Keratinocyte (primary cell): ENCODE data around the gene TPGS1. TPM values are rescaled to one million over a fixed set of nuclear protein-coding genes. Genes with fewer than 3 reads are reported as not detected.

Experiments
- DNase-seq: peaks from one replicate; pipeline ENCODE4 v3.0.0-alpha.2; 2011; ENCODE audit warnings: low read depth, missing footprints, low spot score
- FAIRE-seq: peaks from 2 replicates; lab custom pipeline; 2011; peaks lifted over from hg19 to GRCh38; lab: Jason Lieb, UNC
- H2AFZ ChIP-seq: 2 replicates; pipeline ENCODE4 v1.6.0; 2012; ENCODE audit warnings: low read length, control low read depth, inconsistent platforms; ENCODE audit not compliant: control insufficient read depth
- H3K27ac ChIP-seq: 2 replicates; pipeline ENCODE4 v1.5.1; 2011; ENCODE audit warnings: low read length; ENCODE audit not compliant: control insufficient read depth, insufficient read depth
- H3K27me3 ChIP-seq: 3 replicates; pipeline ENCODE4 v1.6.0; 2011; ENCODE audit warnings: low read length; ENCODE audit not compliant: control insufficient read depth, insufficient read depth; ENCODE audit errors: extremely low read depth
- H3K36me3 ChIP-seq, 2 experiments: 2 replicates in 1 of 2; 3 replicates in 1 of 2; pipeline ENCODE4 v1.5.1; 2011; ENCODE audit warnings: low read length in 2 of 2, mild to moderate bottlenecking in 1 of 2; ENCODE audit not compliant: control insufficient read depth in 2 of 2, insufficient read depth in 2 of 2; ENCODE audit errors: extremely low read depth in 1 of 2
- H3K4me1 ChIP-seq: 3 replicates; pipeline ENCODE4 v1.5.1; 2011; ENCODE audit warnings: low read length; ENCODE audit not compliant: control insufficient read depth, insufficient read depth; ENCODE audit errors: extremely low read depth
- H3K4me2 ChIP-seq: 3 replicates; pipeline ENCODE4 v1.6.0; 2011; ENCODE audit warnings: low read depth, low read length; ENCODE audit not compliant: control insufficient read depth, insufficient read depth; ENCODE audit errors: extremely low read depth
- H3K4me3 ChIP-seq, 3 experiments: fragments of 200-600 bp in 1 of 3; sonication (generic) in 1 of 3; 2 replicates in 2 of 3; 3 replicates in 1 of 3; pipeline ENCODE4 v1.5.1; 2011 to 2016; ENCODE audit warnings: low read length in 3 of 3, mild to moderate bottlenecking in 3 of 3, control low read depth in 2 of 3, inconsistent platforms in 1 of 3, low read depth in 1 of 3, mixed read lengths in 1 of 3, mixed run types in 1 of 3, moderate library complexity in 1 of 3; ENCODE audit not compliant: control insufficient read depth in 2 of 3, insufficient read depth in 2 of 3; ENCODE audit errors: extremely low read depth in 1 of 3
- H3K79me2 ChIP-seq: 2 replicates; pipeline ENCODE4 v1.6.0; 2012; ENCODE audit warnings: low read length; ENCODE audit not compliant: control insufficient read depth, insufficient read depth
- H3K9ac ChIP-seq: 3 replicates; pipeline ENCODE4 v1.6.0; 2011; ENCODE audit warnings: low read length; ENCODE audit not compliant: control insufficient read depth, insufficient read depth; ENCODE audit errors: extremely low read depth
- H3K9me1 ChIP-seq: 3 replicates; pipeline ENCODE4 v1.6.0; 2011; ENCODE audit warnings: low read length; ENCODE audit not compliant: control insufficient read depth, insufficient read depth; ENCODE audit errors: extremely low read depth
- H3K9me3 ChIP-seq: 2 replicates; pipeline ENCODE4 v1.5.1; 2012; ENCODE audit warnings: low read depth, low read length; ENCODE audit not compliant: control insufficient read depth
- H4K20me1 ChIP-seq: 3 replicates; pipeline ENCODE4 v1.6.0; 2011; ENCODE audit warnings: low read length; ENCODE audit not compliant: control insufficient read depth, insufficient read depth; ENCODE audit errors: extremely low read depth
- EZH2 ChIP-seq: IDR thresholded peaks from one replicate; pipeline ENCODE4 v1.6.1; 2012; ENCODE audit warnings: inconsistent platforms, mild to moderate bottlenecking, low read length, moderate library complexity
- dilution Hi-C: fragments of 300-500 bp; cut with MboI; formaldehyde crosslinking; loops from one replicate; pipeline ENCODE4 v1.7.0; 2020; ENCODE audit warnings: low sequenced_read_pairs; ENCODE audit not compliant: extremely low pct_ligation_motif_present
- polyA plus RNA-seq, 5 experiments: library from polyadenylated mRNA; depleted of rRNA in 3 of 5; stranded (reverse) in 3 of 5; stranded (forward) in 1 of 5; unstranded in 1 of 5; fragments of >200 nt; gene quantifications; 1 replicate in 1 of 5; 2 replicates in 3 of 5; 3 replicates in 1 of 5; pipeline versions ENCODE4 v1.2.1 to v1.2.3, GENCODE V29; 2011 to 2012; ENCODE audit warnings: missing spikeins in 2 of 5, low read depth in 1 of 5, low replicate concordance in 1 of 5
- TF ChIP-seq, protein P1 (sequence below), 3 experiments: IDR thresholded peaks in 1 of 3; conservative IDR thresholded peaks in 1 of 3; optimal IDR thresholded peaks in 1 of 3; 2 replicates in 2 of 3; 3 replicates in 1 of 3; pipeline versions ENCODE3 to v1.5.1; 2011; ENCODE audit warnings: low read length in 3 of 3, mild to moderate bottlenecking in 3 of 3, moderate library complexity in 2 of 3, control low read depth in 1 of 3, inconsistent platforms in 1 of 3; ENCODE audit not compliant: insufficient read depth in 2 of 3; ENCODE audit errors: extremely low read depth in 1 of 3

TPGS1 gene
- polyA plus RNA-seq, 1 donor (not counting 4 experiments of a cell fraction or from before 2014, with no cell fraction given): 1.4 TPM

DNA sequence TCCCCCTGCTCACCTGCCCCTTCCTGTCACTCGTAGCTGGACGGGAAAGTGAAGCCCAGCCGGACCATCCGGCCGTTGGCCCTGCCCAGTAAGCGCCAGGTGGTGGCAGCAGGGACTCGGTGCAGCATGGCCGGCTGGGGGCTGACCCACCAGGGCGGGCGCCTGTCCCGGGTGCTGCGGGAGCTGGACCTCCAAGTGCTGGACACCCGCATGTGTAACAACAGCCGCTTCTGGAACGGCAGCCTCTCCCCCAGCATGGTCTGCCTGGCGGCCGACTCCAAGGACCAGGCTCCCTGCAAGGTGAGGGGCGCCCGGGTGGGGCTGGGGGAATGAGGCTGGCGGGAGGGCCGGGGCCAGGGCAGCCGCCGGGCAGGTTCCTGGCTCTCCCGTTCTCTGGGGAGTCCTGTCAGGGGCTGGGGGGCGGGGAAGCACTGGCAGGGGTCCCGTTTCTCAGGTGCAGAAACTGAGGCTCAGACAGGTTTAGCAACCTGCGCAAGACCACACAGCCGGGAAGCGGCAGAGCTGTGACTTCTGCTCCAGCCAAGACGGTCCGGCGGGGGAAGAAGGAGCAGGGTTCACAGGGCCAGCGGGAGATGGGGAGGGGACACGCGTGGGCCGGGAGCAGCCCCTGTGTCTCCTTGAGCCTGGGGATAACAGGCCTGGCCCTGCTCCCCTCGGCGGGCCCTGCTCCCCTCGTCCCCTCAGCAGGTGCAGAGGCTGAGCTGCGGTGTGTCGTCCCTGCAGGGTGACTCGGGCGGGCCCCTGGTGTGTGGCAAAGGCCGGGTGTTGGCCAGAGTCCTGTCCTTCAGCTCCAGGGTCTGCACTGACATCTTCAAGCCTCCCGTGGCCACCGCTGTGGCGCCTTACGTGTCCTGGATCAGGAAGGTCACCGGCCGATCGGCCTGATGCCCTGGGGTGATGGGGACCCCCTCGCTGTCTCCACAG lies 41.9 kb downstream of the TPGS1 start:
- H2AFZ ChIP-seq: no peak overlapping the region
- no peaks in the 10 kb centered on the region for H3K36me3 ChIP-seq
- FAIRE-seq (no peak), DNase-seq (no peak)
- no peaks in the 10 kb centered on the region for H4K20me1 ChIP-seq
- TF ChIP-seq EZH2: no peak
- TF ChIP-seq, protein P1, sequence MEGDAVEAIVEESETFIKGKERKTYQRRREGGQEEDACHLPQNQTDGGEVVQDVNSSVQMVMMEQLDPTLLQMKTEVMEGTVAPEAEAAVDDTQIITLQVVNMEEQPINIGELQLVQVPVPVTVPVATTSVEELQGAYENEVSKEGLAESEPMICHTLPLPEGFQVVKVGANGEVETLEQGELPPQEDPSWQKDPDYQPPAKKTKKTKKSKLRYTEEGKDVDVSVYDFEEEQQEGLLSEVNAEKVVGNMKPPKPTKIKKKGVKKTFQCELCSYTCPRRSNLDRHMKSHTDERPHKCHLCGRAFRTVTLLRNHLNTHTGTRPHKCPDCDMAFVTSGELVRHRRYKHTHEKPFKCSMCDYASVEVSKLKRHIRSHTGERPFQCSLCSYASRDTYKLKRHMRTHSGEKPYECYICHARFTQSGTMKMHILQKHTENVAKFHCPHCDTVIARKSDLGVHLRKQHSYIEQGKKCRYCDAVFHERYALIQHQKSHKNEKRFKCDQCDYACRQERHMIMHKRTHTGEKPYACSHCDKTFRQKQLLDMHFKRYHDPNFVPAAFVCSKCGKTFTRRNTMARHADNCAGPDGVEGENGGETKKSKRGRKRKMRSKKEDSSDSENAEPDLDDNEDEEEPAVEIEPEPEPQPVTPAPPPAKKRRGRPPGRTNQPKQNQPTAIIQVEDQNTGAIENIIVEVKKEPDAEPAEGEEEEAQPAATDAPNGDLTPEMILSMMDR (optimal IDR thresholded peaks at IDR 0.05 in 1 of 3, IDR thresholded peaks at IDR 0.05 in 1 of 3, conservative IDR thresholded peaks at IDR 0.05 in 1 of 3; ENCODE audit: extremely low read depth in 1 of 3, insufficient read depth in 2 of 3, low read length in 3 of 3): no peak
- H3K27ac ChIP-seq: no peak overlapping the region
- H3K9me3 ChIP-seq: no peaks in the 10 kb centered on the region
- no peaks in the 10 kb centered on the region for H3K79me2 ChIP-seq
- H3K4me1 ChIP-seq: no peaks in the 10 kb centered on the region
- dilution Hi-C loops: no loop called here
- H3K4me3 ChIP-seq: no peak overlapping the region
- no peaks in the 10 kb centered on the region for H3K9me1 ChIP-seq
- H3K9ac ChIP-seq: no peak overlapping the region
- H3K27me3 ChIP-seq: no peaks in the 10 kb centered on the region
- no peak overlapping the region for H3K4me2 ChIP-seq

GRCh38 chr19:554817-555216 lies 47.5 kb downstream of the TPGS1 start:
- dilution Hi-C loops: no loop called here
- FAIRE-seq: no peak
- H3K4me1 ChIP-seq: no peaks in the 10 kb centered on the region
- no peaks in the 10 kb centered on the region for H3K9me1 ChIP-seq
- H3K36me3 ChIP-seq: no peaks in the 10 kb centered on the region
- peaks cover 3% of the 10 kb centered on the region for H3K27me3 ChIP-seq
- H2AFZ ChIP-seq: no peak overlapping the region
- H3K79me2 ChIP-seq: no peaks in the 10 kb centered on the region
- H3K4me2 ChIP-seq: no peak overlapping the region
- H3K9me3 ChIP-seq: no peaks in the 10 kb centered on the region
- no peak overlapping the region for H3K9ac ChIP-seq
- no peaks in the 10 kb centered on the region for H4K20me1 ChIP-seq
- TF ChIP-seq, protein P1 (optimal IDR thresholded peaks at IDR 0.05 in 1 of 3, IDR thresholded peaks at IDR 0.05 in 1 of 3, conservative IDR thresholded peaks at IDR 0.05 in 1 of 3; ENCODE audit: extremely low read depth in 1 of 3, insufficient read depth in 2 of 3, low read length in 3 of 3): no peak
- no peak for TF ChIP-seq EZH2
- DNase-seq: no peak
- no peak overlapping the region for H3K4me3 ChIP-seq
- H3K27ac ChIP-seq: no peak overlapping the region
